Dendritic cell treated with granulocyte-macrophage colony-stimulating factor and Interleukin-4, amounts not matched to agents 40 ng/mL and 50 ng/mL, for 4 days (primary cell): ENCODE measurements around the gene OLFM1.
"Not testable (repeated sequence)": the region's sequence is repeated elsewhere in the genome, so short reads cannot be mapped to it uniquely, and the experiment has no call there.

ENCODE experiments used
- H3K27ac Mint-ChIP-seq: one replicate; pipeline ENCODE4 v1.8.0; 2022; ENCODE audit warnings: mild to moderate bottlenecking, mixed read lengths
- H3K27me3 Mint-ChIP-seq: one replicate; pipeline ENCODE4 v1.8.0; 2022; ENCODE audit warnings: mild to moderate bottlenecking, mixed read lengths
- H3K36me3 Mint-ChIP-seq: one replicate; pipeline ENCODE4 v1.8.0; 2022; ENCODE audit warnings: low read depth, mixed read lengths
- H3K4me1 Mint-ChIP-seq: one replicate; pipeline ENCODE4 v1.8.0; 2022; ENCODE audit warnings: low read depth, mixed read lengths
- H3K4me3 Mint-ChIP-seq: one replicate; pipeline ENCODE4 v1.8.0; 2022; ENCODE audit warnings: mild to moderate bottlenecking, moderate library complexity, mixed read lengths
- H3K9me3 Mint-ChIP-seq: one replicate; pipeline ENCODE4 v1.8.0; 2022; ENCODE audit warnings: mixed read lengths
- intact Hi-C: fragments of 100-400 bp; cut with micrococcal nuclease; formaldehyde crosslinking; loops from one replicate; pipeline ENCODE4 v1.15.0; 2022

OLFM1 gene

GRCh38 chr9:135108831-135109510 lies 21.5 kb downstream of the OLFM1 start:
- no peak overlapping the region for H3K4me3 Mint-ChIP-seq
- no peaks in the 10 kb centered on the region for H3K36me3 Mint-ChIP-seq
- H3K9me3 Mint-ChIP-seq = no peaks in the 10 kb centered on the region
- H3K27ac Mint-ChIP-seq = no peak overlapping the region
- peaks cover 50% of the 10 kb centered on the region for H3K27me3 Mint-ChIP-seq
- intact Hi-C loops = no loop called here
- H3K4me1 Mint-ChIP-seq = no peaks in the 10 kb centered on the region

GRCh38 chr9:135109650-135110049 lies 22.2 kb downstream of the OLFM1 start:
- no peaks in the 10 kb centered on the region for H3K9me3 Mint-ChIP-seq
- H3K4me1 Mint-ChIP-seq = no peaks in the 10 kb centered on the region
- no peak overlapping the region for H3K4me3 Mint-ChIP-seq
- no peaks in the 10 kb centered on the region for H3K36me3 Mint-ChIP-seq
- intact Hi-C loops = no loop called here
- no peak overlapping the region for H3K27ac Mint-ChIP-seq
- peaks cover 50% of the 10 kb centered on the region for H3K27me3 Mint-ChIP-seq

DNA sequence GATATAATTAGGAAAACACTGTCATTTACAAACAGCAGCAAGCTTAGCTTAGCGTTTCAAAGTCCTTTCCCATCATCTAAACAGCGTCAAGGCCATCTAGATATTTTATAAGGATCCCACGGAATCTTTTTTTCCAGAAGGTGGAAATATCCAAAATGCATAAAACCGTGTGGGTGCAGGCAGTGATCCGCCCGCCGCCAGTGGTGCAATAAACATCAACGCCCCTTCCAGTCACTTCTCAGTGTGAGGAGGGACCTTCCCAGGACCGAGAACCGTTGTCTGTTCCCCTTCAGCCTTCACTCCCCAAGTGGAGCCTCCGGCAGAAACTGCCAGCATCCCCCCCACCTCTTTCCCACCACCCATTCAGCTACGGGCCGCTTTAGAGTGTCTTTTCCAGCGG lies 22.9 kb downstream of the OLFM1 start:
- intact Hi-C loops = no loop called here
- peaks cover 48% of the 10 kb centered on the region for H3K27me3 Mint-ChIP-seq

DNA sequence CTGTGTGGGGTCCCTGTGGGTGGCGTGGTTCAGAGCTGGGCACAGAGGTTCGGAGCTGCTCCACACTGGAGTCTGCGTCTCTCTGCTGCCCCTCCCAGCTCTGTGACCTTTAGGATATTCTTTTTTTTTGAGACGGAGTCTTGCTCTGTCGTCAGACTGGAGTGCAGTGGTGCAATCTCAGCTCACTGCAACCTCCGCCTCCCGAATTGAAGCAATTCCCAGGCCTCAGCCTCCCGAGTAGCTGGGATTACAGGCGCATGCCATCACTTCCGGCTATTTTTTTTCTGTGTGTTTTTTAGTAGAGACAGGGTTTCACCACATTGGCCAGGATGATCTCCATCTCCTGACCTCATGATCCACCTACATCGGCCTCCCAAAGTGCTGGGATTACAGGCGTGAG lies 24.1 kb downstream of the OLFM1 start:
- H3K27ac Mint-ChIP-seq, intact Hi-C loops, H3K9me3 Mint-ChIP-seq, H3K36me3 Mint-ChIP-seq, H3K4me3 Mint-ChIP-seq, H3K4me1 Mint-ChIP-seq: not testable (repeated sequence)
- H3K27me3 Mint-ChIP-seq = peaks cover 43% of the 10 kb centered on the region

More for the DNA sequence above, 22.9 kb downstream of the OLFM1 start:
- Mint-ChIP-seq H3K4me3 (no peak overlapping the region), H3K27ac (no peak overlapping the region), H3K36me3 (no peaks in the 10 kb centered on the region), H3K4me1 (no peaks in the 10 kb centered on the region), H3K9me3 (no peaks in the 10 kb centered on the region)

- peaks cover 11% of the 10 kb centered on the region for H3K9me3 Mint-ChIP-seq
- peaks cover under 1% of the 10 kb centered on the region for H3K27me3 Mint-ChIP-seq
- no peaks in the 10 kb centered on the region for H3K36me3 Mint-ChIP-seq
- no peak overlapping the region for H3K27ac Mint-ChIP-seq
- H3K4me1 Mint-ChIP-seq = no peaks in the 10 kb centered on the region
- intact Hi-C loops = no loop called here
- H3K4me3 Mint-ChIP-seq = no peak overlapping the region
These were observed 28.9 kb downstream of the OLFM1 start for GRCh38 chr9:135116371-135116770.

- no peak overlapping the region for H3K27ac Mint-ChIP-seq
- no peaks in the 10 kb centered on the region for H3K27me3 Mint-ChIP-seq
- intact Hi-C loops = no loop called here
- H3K9me3 Mint-ChIP-seq = peaks cover 11% of the 10 kb centered on the region
- H3K4me3 Mint-ChIP-seq = no peak overlapping the region
- no peaks in the 10 kb centered on the region for H3K4me1 Mint-ChIP-seq
- no peaks in the 10 kb centered on the region for H3K36me3 Mint-ChIP-seq
These were observed 29.4 kb downstream of the OLFM1 start for GRCh38 chr9:135116881-135117280.

- intact Hi-C loops = no loop called here
- H3K27me3 Mint-ChIP-seq = no peaks in the 10 kb centered on the region
- H3K9me3 Mint-ChIP-seq = peaks cover 11% of the 10 kb centered on the region
- no peaks in the 10 kb centered on the region for H3K4me1 Mint-ChIP-seq
- no peak overlapping the region for H3K27ac Mint-ChIP-seq
- no peak overlapping the region for H3K4me3 Mint-ChIP-seq
- no peaks in the 10 kb centered on the region for H3K36me3 Mint-ChIP-seq
These were observed 29.8 kb downstream of the OLFM1 start for GRCh38 chr9:135117281-135117680.

DNA sequence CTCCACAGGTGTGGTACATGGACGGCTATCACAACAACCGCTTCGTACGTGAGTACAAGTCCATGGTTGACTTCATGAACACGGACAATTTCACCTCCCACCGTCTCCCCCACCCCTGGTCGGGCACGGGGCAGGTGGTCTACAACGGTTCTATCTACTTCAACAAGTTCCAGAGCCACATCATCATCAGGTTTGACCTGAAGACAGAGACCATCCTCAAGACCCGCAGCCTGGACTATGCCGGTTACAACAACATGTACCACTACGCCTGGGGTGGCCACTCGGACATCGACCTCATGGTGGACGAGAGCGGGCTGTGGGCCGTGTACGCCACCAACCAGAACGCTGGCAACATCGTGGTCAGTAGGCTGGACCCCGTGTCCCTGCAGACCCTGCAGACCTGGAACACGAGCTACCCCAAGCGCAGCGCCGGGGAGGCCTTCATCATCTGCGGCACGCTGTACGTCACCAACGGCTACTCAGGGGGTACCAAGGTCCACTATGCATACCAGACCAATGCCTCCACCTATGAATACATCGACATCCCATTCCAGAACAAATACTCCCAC lies 32.1 kb downstream of the OLFM1 start:
- H3K27ac Mint-ChIP-seq = no peak overlapping the region
- H3K27me3 Mint-ChIP-seq = no peaks in the 10 kb centered on the region
- intact Hi-C loops = no loop called here
- no peak overlapping the region for H3K4me3 Mint-ChIP-seq
- H3K4me1 Mint-ChIP-seq = no peaks in the 10 kb centered on the region
- H3K36me3 Mint-ChIP-seq = no peaks in the 10 kb centered on the region
- H3K9me3 Mint-ChIP-seq = peaks cover 11% of the 10 kb centered on the region

DNA sequence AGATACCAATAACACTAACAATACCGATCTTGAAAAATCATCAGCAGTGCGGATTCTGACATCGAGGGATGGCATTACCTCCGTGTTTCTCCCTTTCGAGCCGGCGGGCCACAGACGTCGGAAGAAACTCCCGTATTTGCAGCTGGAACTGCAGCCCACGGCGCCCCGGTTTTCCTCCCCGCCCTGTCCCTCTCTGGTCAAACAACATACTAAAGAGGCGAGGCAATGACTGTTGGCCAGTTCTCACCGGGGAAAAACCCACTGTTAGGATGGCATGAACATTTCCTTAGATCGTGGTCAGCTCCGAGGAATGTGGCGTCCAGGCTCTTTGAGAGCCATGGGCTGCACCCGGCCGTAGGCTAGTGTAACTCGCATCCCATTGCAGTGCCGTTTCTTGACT lies 32.8 kb downstream of the OLFM1 start:
- Mint-ChIP-seq H3K36me3 (no peaks in the 10 kb centered on the region), H3K9me3 (peaks cover 11% of the 10 kb centered on the region), H3K27me3 (no peaks in the 10 kb centered on the region), H3K4me1 (no peaks in the 10 kb centered on the region), H3K27ac (no peak overlapping the region), H3K4me3 (no peak overlapping the region)
- intact Hi-C loops = no loop called here

- intact Hi-C loops = no loop called here
- no peaks in the 10 kb centered on the region for H3K36me3 Mint-ChIP-seq
- H3K9me3 Mint-ChIP-seq = peaks cover 11% of the 10 kb centered on the region
- H3K4me3 Mint-ChIP-seq = no peak overlapping the region
- H3K27me3 Mint-ChIP-seq = no peaks in the 10 kb centered on the region
- no peak overlapping the region for H3K27ac Mint-ChIP-seq
- H3K4me1 Mint-ChIP-seq = no peaks in the 10 kb centered on the region
These were observed 34.8 kb downstream of the OLFM1 start for GRCh38 chr9:135122316-135122715.

GRCh38 chr9:135123126-135123772 lies 35.8 kb downstream of the OLFM1 start:
- Mint-ChIP-seq H3K36me3 (no peaks in the 10 kb centered on the region), H3K27ac (no peak overlapping the region), H3K4me3 (no peak overlapping the region), H3K27me3 (no peaks in the 10 kb centered on the region), H3K4me1 (no peaks in the 10 kb centered on the region), H3K9me3 (peaks cover 8% of the 10 kb centered on the region)
- intact Hi-C loops = no loop called here

GRCh38 chr9:135123773-135124134 lies 36.3 kb downstream of the OLFM1 start:
- intact Hi-C loops = no loop called here
- Mint-ChIP-seq H3K36me3 (no peaks in the 10 kb centered on the region), H3K27me3 (no peaks in the 10 kb centered on the region), H3K4me3 (no peak overlapping the region), H3K4me1 (no peaks in the 10 kb centered on the region), H3K27ac (no peak overlapping the region), H3K9me3 (peaks cover 3% of the 10 kb centered on the region)

GRCh38 chr9:135126451-135127187 lies 39.2 kb downstream of the OLFM1 start:
- H3K4me3 Mint-ChIP-seq = no peak overlapping the region
- intact Hi-C loops = no loop called here
- H3K9me3 Mint-ChIP-seq = no peaks in the 10 kb centered on the region
- no peaks in the 10 kb centered on the region for H3K4me1 Mint-ChIP-seq
- H3K27me3 Mint-ChIP-seq = no peaks in the 10 kb centered on the region
- H3K27ac Mint-ChIP-seq = no peak overlapping the region
- H3K36me3 Mint-ChIP-seq = no peaks in the 10 kb centered on the region
